K562 (cell line): Measurements from ENCODE around the gene HGFAC. TPM values are rescaled to one million over a fixed set of nuclear protein-coding genes. Genes with fewer than 3 reads are reported as not detected.

ENCODE experiments used
- ATAC-seq: fragments of 200-7000 bp; cut with Tn5 transposase; 3 replicates; pipeline ENCODE4 v1.9.1; 2020; ENCODE audit warnings: moderate library complexity
- BruUV-seq: library from RNA; stranded (reverse); fragments of 400-500 nt; replicated peaks from 2 replicates; lab custom pipeline; 2021; lab: Mats Ljungman, UMichigan
- CTCF ChIA-PET: fragments of 300-600 bp; formaldehyde crosslinking; extraction: SDS; loops from one replicate; lab custom pipeline; 2021; ENCODE audit warnings: low intra/inter-chr PET ratio; lab: Yijun Ruan, JAX
- POLR2A ChIA-PET: fragments of 300-600, 350-650 bp; sonication (Branson Sonifier 250); formaldehyde crosslinking; extraction: SDS; loops from one replicate; lab custom pipeline; 2021; ENCODE audit warnings: antibody characterized with exemption, inconsistent platforms; lab: Yijun Ruan, JAX
- DNase-seq, 4 experiments: peaks; one replicate each; pipeline versions ENCODE4 v3.0.0 to v3.0.0-alpha.2; 2011 to 2018; ENCODE audit warnings: low spot score in 3 of 4, mixed read lengths in 3 of 4; ENCODE audit errors: extremely low read depth in 1 of 4
- FAIRE-seq: peaks from 2 replicates; lab custom pipeline; 2011; peaks lifted over from hg19 to GRCh38; lab: Jason Lieb, UNC
- H2AFZ ChIP-seq: 2 replicates; pipeline ENCODE4 v1.6.0; 2011; ENCODE audit warnings: low read depth, low read length, control low read depth, inconsistent platforms
- H3K27ac ChIP-seq: fragments of 200-600 bp; 3 replicates; pipeline ENCODE4 v1.8.0; 2011; ENCODE audit warnings: low read depth, mild to moderate bottlenecking, control low read depth, inconsistent platforms, low read length, moderate library complexity, mixed read lengths; ENCODE audit errors: extremely low read depth
- H3K27me3 ChIP-seq, 2 experiments: fragments of 300-600 bp in 1 of 2; 2 replicates in 1 of 2; 3 replicates in 1 of 2; pipeline versions ENCODE4 v1.6.0 to v1.8.0; 2011; ENCODE audit warnings: inconsistent platforms in 2 of 2, low read length in 2 of 2, mild to moderate bottlenecking in 1 of 2, mixed read lengths in 1 of 2, moderate library complexity in 1 of 2; ENCODE audit not compliant: control insufficient read depth in 2 of 2, insufficient read depth in 2 of 2
- H3K36me3 ChIP-seq: fragments of 300-600 bp; 3 replicates; pipeline ENCODE4 v1.8.0; 2011; ENCODE audit warnings: mild to moderate bottlenecking, low read length, inconsistent platforms; ENCODE audit not compliant: control insufficient read depth, insufficient read depth
- H3K4me1 ChIP-seq, 2 experiments: fragments of 200-600 bp in 1 of 2; replicated peaks in 1 of 2; 2 replicates in 1 of 2; 3 replicates in 1 of 2; pipeline versions ENCODE4 v1.5.1 to v1.8.0; 2011; ENCODE audit warnings: inconsistent platforms in 2 of 2, low read length in 2 of 2, mild to moderate bottlenecking in 1 of 2, mixed read lengths in 1 of 2, moderate library complexity in 1 of 2; ENCODE audit not compliant: control insufficient read depth in 2 of 2, insufficient read depth in 2 of 2
- H3K4me2 ChIP-seq: 2 replicates; pipeline ENCODE4 v1.6.1; 2011; ENCODE audit warnings: low read length, control low read depth, inconsistent platforms, mixed read lengths; ENCODE audit not compliant: insufficient read depth
- H3K4me3 ChIP-seq: fragments of 200-600 bp; sonication (generic), shearing (Covaris generic); 2 replicates; pipeline ENCODE4 v1.5.1; 2016; ENCODE audit warnings: control low read depth, inconsistent platforms
- H3K79me2 ChIP-seq: fragments of 200-600 bp; 3 replicates; pipeline ENCODE4 v1.8.0; 2011; ENCODE audit warnings: low read length, inconsistent platforms; ENCODE audit not compliant: control insufficient read depth, insufficient read depth
- H3K9ac ChIP-seq, 2 experiments: 2 replicates each; pipeline versions ENCODE4 v1.6.0 to v1.6.1; 2011; ENCODE audit warnings: low read depth in 2 of 2, low read length in 2 of 2, control low read depth in 1 of 2, inconsistent platforms in 1 of 2, mild to moderate bottlenecking in 1 of 2, mixed read lengths in 1 of 2; ENCODE audit not compliant: insufficient read depth in 1 of 2
- H3K9me1 ChIP-seq: one replicate; pipeline ENCODE4 v1.6.0; 2011; ENCODE audit warnings: inconsistent platforms, mild to moderate bottlenecking, low read length, moderate library complexity; ENCODE audit not compliant: control insufficient read depth, insufficient read depth
- H3K9me3 ChIP-seq: replicated peaks from 2 replicates; pipeline ENCODE4 v1.5.1; 2011; ENCODE audit warnings: low read depth, low read length, inconsistent platforms; ENCODE audit not compliant: control insufficient read depth, insufficient read depth
- H4K20me1 ChIP-seq: replicated peaks from 2 replicates; pipeline ENCODE4 v1.6.1; 2011; ENCODE audit warnings: low read length, inconsistent platforms, mixed read lengths; ENCODE audit not compliant: control insufficient read depth, insufficient read depth
- CHAMP1 ChIP-seq: fragments of 450-650 bp; IDR thresholded peaks from 2 replicates; pipeline ENCODE4 v1.6.1; 2016; ENCODE audit warnings: mild to moderate bottlenecking
- GTF3C2 ChIP-seq: IDR thresholded peaks from 3 replicates; pipeline ENCODE4 v1.6.1; 2011; ENCODE audit warnings: borderline replicate concordance, mild to moderate bottlenecking, moderate library complexity; ENCODE audit not compliant: insufficient read length; ENCODE audit errors: extremely low read depth
- LARP7 ChIP-seq: fragments of 450-650 bp; IDR thresholded peaks from 2 replicates; pipeline ENCODE4 v1.6.1; 2016
- ZNF282 ChIP-seq: sonication (generic); formaldehyde crosslinking; IDR thresholded peaks from 2 replicates; pipeline ENCODE4 v1.8.1; 2023; ENCODE audit warnings: missing genetic modification reagents
- ZNF311 ChIP-seq: fragments of 250-450 bp; sonication (Bioruptor Pico); IDR thresholded peaks from 2 replicates; pipeline ENCODE4 v1.4.0; 2020; ENCODE audit warnings: mild to moderate bottlenecking, moderate library complexity
- ZNF398 ChIP-seq: fragments of 250-450 bp; sonication (Bioruptor Pico); IDR thresholded peaks from 2 replicates; pipeline ENCODE4 v1.8.0; 2021; ENCODE audit warnings: moderate library complexity, mild to moderate bottlenecking, inconsistent platforms
- ZNF586 ChIP-seq: fragments of 450-650 bp; formaldehyde crosslinking; conservative IDR thresholded peaks from 2 replicates; pipeline ENCODE4 v1.4.0; 2020; ENCODE audit warnings: mild to moderate bottlenecking, moderate library complexity
- WGBS: fragments of 100-300 bp; shearing (Covaris generic); methylation state at CpG from one replicate; pipeline ENCODE4 v1.1.6; 2016; ENCODE audit warnings: low coverage, mixed read lengths; ENCODE audit not compliant: insufficient coverage; ENCODE audit errors: missing lambda C conversion rate; 5-methylcytosine and 5-hydroxymethylcytosine counted together
- in situ Hi-C: fragments of 300-500 bp; cut with MboI; formaldehyde crosslinking; loops from 4 replicates; pipeline ENCODE4 v1.15.0; 2018; ENCODE audit warnings: inconsistent platforms, mixed read lengths
- intact Hi-C: fragments of 100-400 bp; cut with micrococcal nuclease; formaldehyde crosslinking; loops from 2 replicates; pipeline ENCODE4 v1.14.2; 2022
- polyA plus RNA-seq, 8 experiments: library from polyadenylated mRNA; depleted of rRNA in 4 of 8; stranded (reverse) in 5 of 8; unstranded in 3 of 8; fragments of >200 nt; fragmentation: Nextera tagmentation in 2 of 8; fragmentation: Illumina TruSeq in 1 of 8; extraction: Ambion mirVana in 2 of 8; extraction: Trizol in 1 of 8; gene quantifications; 2 replicates each; pipeline versions ENCODE4 v1.2.1 to v1.2.3, GENCODE V29; 2011 to 2014; ENCODE audit warnings: inconsistent platforms in 1 of 8, missing spikeins in 1 of 8
- total RNA-seq, 7 experiments: library from RNA; depleted of rRNA in 6 of 7; stranded (reverse); fragments of >200 nt in 6 of 7; fragmentation: Illumina TruSeq in 2 of 7; extraction: Trizol in 2 of 7; gene quantifications; 2 replicates each; pipeline versions ENCODE4 v1.2.1 to v1.2.3, GENCODE V29; 2011 to 2021; ENCODE audit warnings: low replicate concordance in 1 of 7

Gene HGFAC
- total and polyA plus RNA-seq, 9 of the 15 experiments (the other 6 are each of a cell fraction or from before 2014, with no cell fraction given), result 0.13 TPM; not detected in 8

- no peak overlapping the region for H3K27ac ChIP-seq
- H3K4me2 ChIP-seq, result no peak overlapping the region
- 17% methylated on average over 28 of the region's 29 CpGs for WGBS
- intact Hi-C loops, result no loop called here
- H3K4me1 ChIP-seq, result peaks cover 0 to 16% of the 10 kb centered on the region in 2 experiments; a peak in 1 of 5 replicates
- H3K9me1 ChIP-seq, result no peaks in the 10 kb centered on the region
- peaks cover 22% of the 10 kb centered on the region for H4K20me1 ChIP-seq
- POLR2A ChIA-PET, result interaction anchor here (0.6 kb wide), 1 partner anchor 28 kb away, joined by 3 read pairs; no protein-coding TSS in a partner anchor
- no peak for ATAC-seq
- DNase-seq, result no peak
- peaks cover 29 to 61% of the 10 kb centered on the region in 2 experiments for H3K27me3 ChIP-seq
- no TSS peak for BruUV-seq
- no peak overlapping the region for H3K4me3 ChIP-seq
- H3K36me3 ChIP-seq, result no peaks in the 10 kb centered on the region
- TF ChIP-seq ZNF282 (no peak), GTF3C2 (no peak), ZNF398 (CRISPR knock-in tag) (no peak), LARP7 (no peak), CHAMP1 (no peak), ZNF311 (CRISPR knock-in tag) (no peak), ZNF586 (CRISPR knock-in tag) (no peak)
- TF ChIP-seq, all 486 proteins: peak for 0
- no peak for FAIRE-seq
- no peaks in the 10 kb centered on the region for H3K9me3 ChIP-seq
- H3K9ac ChIP-seq, result peak overlapping the region in 1 of 2 experiments; percentile 13; a peak in 1 of 4 replicates
- in situ Hi-C loops, result no loop called here
- H3K79me2 ChIP-seq, result no peaks in the 10 kb centered on the region
- H2AFZ ChIP-seq, result no peak overlapping the region
- CTCF ChIA-PET, result no interaction called here
Observed at GRCh38 chr4:3413217-3413671, 28.5 kb upstream of the HGFAC start.
